Keratinocyte (primary cell): ENCODE measurements around the gene TPK1.

Experiments used
- EZH2 ChIP-seq: IDR thresholded peaks from one replicate; pipeline ENCODE4 v1.6.1; 2012; ENCODE audit warnings: inconsistent platforms, mild to moderate bottlenecking, low read length, moderate library complexity
- TF ChIP-seq, protein P1 (sequence below), 3 experiments: IDR thresholded peaks in 1 of 3; conservative IDR thresholded peaks in 1 of 3; optimal IDR thresholded peaks in 1 of 3; 2 replicates in 2 of 3; 3 replicates in 1 of 3; pipeline versions ENCODE3 to v1.5.1; 2011; ENCODE audit warnings: low read length in 3 of 3, mild to moderate bottlenecking in 3 of 3, moderate library complexity in 2 of 3, control low read depth in 1 of 3, inconsistent platforms in 1 of 3; ENCODE audit not compliant: insufficient read depth in 2 of 3; ENCODE audit errors: extremely low read depth in 1 of 3

DNA sequence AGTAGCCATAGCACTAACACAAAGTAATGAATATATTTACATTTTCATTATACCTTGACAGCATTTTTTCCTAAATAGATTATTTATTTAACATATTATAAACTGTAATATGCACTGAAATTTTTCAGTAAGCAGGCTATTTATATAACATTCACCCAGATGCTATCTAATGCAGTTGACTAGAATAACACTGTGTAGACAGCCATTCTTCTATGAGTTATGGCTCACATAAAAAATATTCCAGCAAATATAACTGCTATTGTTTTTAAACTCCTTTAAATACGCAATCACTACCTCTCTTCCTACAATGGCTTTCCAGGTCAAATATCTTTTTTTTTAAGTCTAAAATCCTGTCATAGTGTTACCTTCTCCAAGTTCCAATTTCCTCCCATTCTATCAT lies 21.6 kb downstream of the TPK1 start:
- TF ChIP-seq EZH2: no peak
- TF ChIP-seq, protein P1, sequence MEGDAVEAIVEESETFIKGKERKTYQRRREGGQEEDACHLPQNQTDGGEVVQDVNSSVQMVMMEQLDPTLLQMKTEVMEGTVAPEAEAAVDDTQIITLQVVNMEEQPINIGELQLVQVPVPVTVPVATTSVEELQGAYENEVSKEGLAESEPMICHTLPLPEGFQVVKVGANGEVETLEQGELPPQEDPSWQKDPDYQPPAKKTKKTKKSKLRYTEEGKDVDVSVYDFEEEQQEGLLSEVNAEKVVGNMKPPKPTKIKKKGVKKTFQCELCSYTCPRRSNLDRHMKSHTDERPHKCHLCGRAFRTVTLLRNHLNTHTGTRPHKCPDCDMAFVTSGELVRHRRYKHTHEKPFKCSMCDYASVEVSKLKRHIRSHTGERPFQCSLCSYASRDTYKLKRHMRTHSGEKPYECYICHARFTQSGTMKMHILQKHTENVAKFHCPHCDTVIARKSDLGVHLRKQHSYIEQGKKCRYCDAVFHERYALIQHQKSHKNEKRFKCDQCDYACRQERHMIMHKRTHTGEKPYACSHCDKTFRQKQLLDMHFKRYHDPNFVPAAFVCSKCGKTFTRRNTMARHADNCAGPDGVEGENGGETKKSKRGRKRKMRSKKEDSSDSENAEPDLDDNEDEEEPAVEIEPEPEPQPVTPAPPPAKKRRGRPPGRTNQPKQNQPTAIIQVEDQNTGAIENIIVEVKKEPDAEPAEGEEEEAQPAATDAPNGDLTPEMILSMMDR (optimal IDR thresholded peaks at IDR 0.05 in 1 of 3, IDR thresholded peaks at IDR 0.05 in 1 of 3, conservative IDR thresholded peaks at IDR 0.05 in 1 of 3; ENCODE audit: extremely low read depth in 1 of 3, insufficient read depth in 2 of 3, low read length in 3 of 3): no peak
